ENCODE measurements around the gene ANKLE1. TPM values are rescaled to one million over a fixed set of nuclear protein-coding genes. Genes with fewer than 3 reads are reported as not detected.

Gene ANKLE1
- polyA plus RNA-seq, 1 donor (not counting 4 experiments of a cell fraction or from before 2014, with no cell fraction given), result 0.30 TPM

DNA sequence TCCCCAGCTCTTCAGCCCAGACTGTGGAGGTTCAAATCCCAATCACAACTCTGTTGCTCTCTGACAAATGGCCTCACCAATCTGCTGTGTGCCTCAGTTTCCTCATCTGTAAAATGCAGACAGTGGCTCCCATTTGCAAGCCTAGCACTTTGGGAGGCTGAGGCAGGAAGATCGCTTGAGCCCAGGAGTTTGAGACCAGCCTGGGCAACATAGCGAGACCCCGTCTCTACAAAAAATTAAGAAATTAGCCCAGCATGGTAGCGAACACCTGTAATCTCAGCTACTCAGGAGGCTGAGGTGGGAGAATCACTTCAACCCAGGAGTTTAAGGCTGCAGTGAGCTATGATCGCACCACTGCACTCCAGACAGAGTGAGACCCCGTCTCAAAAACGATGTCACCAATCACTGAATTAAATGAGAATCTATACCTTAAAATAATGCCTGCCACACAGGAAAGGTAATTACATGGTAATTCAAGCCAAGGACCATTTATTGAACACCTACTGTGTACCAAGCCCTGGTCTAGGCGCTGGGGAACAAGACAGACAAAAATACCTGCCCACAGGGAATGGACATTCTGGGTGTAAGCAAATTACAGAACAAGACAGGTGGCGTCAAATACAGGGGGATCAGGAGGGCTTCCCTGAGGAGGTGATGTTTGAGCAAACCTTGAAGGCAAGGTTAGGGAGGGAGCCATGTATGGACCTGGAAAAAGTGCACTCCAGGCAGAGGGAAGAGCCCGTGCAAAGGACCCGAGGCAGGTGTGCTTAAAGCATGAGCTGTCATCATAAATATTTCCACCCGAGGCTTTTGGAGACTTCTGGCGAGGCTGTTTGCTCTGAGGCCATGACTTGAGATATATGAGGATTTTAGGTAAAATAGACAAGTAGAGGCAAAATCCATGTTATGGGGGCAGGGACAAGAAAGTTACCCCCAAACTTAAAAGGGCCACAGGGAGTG lies 43.7 kb upstream of the ANKLE1 start:
- Histone ChIP-seq H3K9me3 (ENCODE audit: control insufficient read depth, low read depth, low read length) (no peaks in the 10 kb centered on the region), H3K4me1 (ENCODE audit: control insufficient read depth, extremely low read depth, insufficient read depth, low read length) (peaks cover 14% of the 10 kb centered on the region), H3K9me1 (ENCODE audit: control insufficient read depth, extremely low read depth, insufficient read depth, low read length) (no peaks in the 10 kb centered on the region), H4K20me1 (ENCODE audit: control insufficient read depth, extremely low read depth, insufficient read depth, low read length) (peaks cover 4% of the 10 kb centered on the region), H3K27me3 (ENCODE audit: control insufficient read depth, extremely low read depth, insufficient read depth, low read length) (no peaks in the 10 kb centered on the region), H2AFZ (ENCODE audit: control insufficient read depth, low read length) (no peak overlapping the region), H3K4me3 (ENCODE audit: control insufficient read depth in 2 of 3, extremely low read depth in 1 of 3, insufficient read depth in 2 of 3, low read depth in 1 of 3, low read length in 3 of 3) (no peak overlapping the region), H3K4me2 (ENCODE audit: control insufficient read depth, extremely low read depth, insufficient read depth, low read depth, low read length) (no peak overlapping the region), H3K36me3 (ENCODE audit: control insufficient read depth in 2 of 2, extremely low read depth in 1 of 2, insufficient read depth in 2 of 2, low read length in 2 of 2) (peaks cover 7 to 8% of the 10 kb centered on the region in 2 experiments), H3K27ac (ENCODE audit: control insufficient read depth, insufficient read depth, low read length) (no peak overlapping the region), H3K79me2 (ENCODE audit: control insufficient read depth, insufficient read depth, low read length) (peaks cover 41% of the 10 kb centered on the region), H3K9ac (ENCODE audit: control insufficient read depth, extremely low read depth, insufficient read depth, low read length) (no peak overlapping the region)
- dilution Hi-C loops (cut with MboI; ENCODE audit: extremely low pct_ligation_motif_present, low sequenced_read_pairs), result no loop called here
- TF ChIP-seq, protein P1, sequence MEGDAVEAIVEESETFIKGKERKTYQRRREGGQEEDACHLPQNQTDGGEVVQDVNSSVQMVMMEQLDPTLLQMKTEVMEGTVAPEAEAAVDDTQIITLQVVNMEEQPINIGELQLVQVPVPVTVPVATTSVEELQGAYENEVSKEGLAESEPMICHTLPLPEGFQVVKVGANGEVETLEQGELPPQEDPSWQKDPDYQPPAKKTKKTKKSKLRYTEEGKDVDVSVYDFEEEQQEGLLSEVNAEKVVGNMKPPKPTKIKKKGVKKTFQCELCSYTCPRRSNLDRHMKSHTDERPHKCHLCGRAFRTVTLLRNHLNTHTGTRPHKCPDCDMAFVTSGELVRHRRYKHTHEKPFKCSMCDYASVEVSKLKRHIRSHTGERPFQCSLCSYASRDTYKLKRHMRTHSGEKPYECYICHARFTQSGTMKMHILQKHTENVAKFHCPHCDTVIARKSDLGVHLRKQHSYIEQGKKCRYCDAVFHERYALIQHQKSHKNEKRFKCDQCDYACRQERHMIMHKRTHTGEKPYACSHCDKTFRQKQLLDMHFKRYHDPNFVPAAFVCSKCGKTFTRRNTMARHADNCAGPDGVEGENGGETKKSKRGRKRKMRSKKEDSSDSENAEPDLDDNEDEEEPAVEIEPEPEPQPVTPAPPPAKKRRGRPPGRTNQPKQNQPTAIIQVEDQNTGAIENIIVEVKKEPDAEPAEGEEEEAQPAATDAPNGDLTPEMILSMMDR (optimal IDR thresholded peaks at IDR 0.05 in 1 of 3, IDR thresholded peaks at IDR 0.05 in 1 of 3, conservative IDR thresholded peaks at IDR 0.05 in 1 of 3; ENCODE audit: extremely low read depth in 1 of 3, insufficient read depth in 2 of 3, low read length in 3 of 3), result no peak
- TF ChIP-seq EZH2 (IDR thresholded peaks at IDR 0.05; ENCODE audit: low read length), result no peak
- no peak for DNase-seq (ENCODE audit: low read depth, low spot score)
- no peak for FAIRE-seq

DNA sequence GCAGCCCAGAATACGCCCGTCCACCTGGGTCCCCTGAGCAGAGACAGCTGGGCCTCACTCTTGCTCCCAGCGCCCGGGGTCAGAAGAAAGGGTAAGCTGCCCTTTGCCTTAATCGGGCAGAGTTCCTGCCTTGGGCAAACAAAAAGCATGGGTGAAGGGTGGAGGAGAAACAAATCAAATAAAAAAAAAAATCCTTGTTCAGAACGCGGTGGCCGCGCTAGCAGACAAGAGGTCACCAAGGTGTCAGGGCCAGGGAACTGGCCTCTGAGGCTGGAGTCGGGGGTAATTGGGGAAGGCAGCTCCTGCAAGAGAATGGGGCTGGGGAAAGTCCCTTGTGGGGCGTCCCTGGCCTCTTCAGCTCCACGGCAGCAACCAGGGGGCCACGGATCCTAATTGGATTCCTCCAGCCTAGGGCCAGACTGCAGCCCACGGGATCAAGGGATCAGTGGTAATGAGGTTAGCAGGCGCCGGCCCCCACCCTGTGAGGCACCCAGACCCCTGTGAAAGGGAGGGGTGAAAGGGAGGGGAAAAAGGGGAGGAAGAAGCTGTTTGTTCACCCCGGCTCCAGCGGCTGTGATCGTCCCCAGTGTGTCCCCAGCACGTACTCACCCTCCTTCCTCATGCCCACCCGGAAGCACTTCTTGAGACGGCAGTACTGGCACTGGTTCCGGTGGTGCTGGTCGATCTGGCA lies 41.5 kb upstream of the ANKLE1 start:
- DNase-seq (ENCODE audit: low read depth, low spot score) (no peak), FAIRE-seq (no peak)
- Histone ChIP-seq H3K4me2 (ENCODE audit: control insufficient read depth, extremely low read depth, insufficient read depth, low read depth, low read length) (no peak overlapping the region), H3K27ac (ENCODE audit: control insufficient read depth, insufficient read depth, low read length) (no peak overlapping the region), H3K9ac (ENCODE audit: control insufficient read depth, extremely low read depth, insufficient read depth, low read length) (no peak overlapping the region), H3K9me3 (ENCODE audit: control insufficient read depth, low read depth, low read length) (no peaks in the 10 kb centered on the region), H3K36me3 (ENCODE audit: control insufficient read depth in 2 of 2, extremely low read depth in 1 of 2, insufficient read depth in 2 of 2, low read length in 2 of 2) (peaks cover 7 to 8% of the 10 kb centered on the region in 2 experiments), H3K9me1 (ENCODE audit: control insufficient read depth, extremely low read depth, insufficient read depth, low read length) (no peaks in the 10 kb centered on the region), H3K27me3 (ENCODE audit: control insufficient read depth, extremely low read depth, insufficient read depth, low read length) (no peaks in the 10 kb centered on the region), H4K20me1 (ENCODE audit: control insufficient read depth, extremely low read depth, insufficient read depth, low read length) (no peaks in the 10 kb centered on the region), H3K79me2 (ENCODE audit: control insufficient read depth, insufficient read depth, low read length) (peaks cover 43% of the 10 kb centered on the region), H2AFZ (ENCODE audit: control insufficient read depth, low read length) (no peak overlapping the region), H3K4me3 (ENCODE audit: control insufficient read depth in 2 of 3, extremely low read depth in 1 of 3, insufficient read depth in 2 of 3, low read depth in 1 of 3, low read length in 3 of 3) (no peak overlapping the region), H3K4me1 (ENCODE audit: control insufficient read depth, extremely low read depth, insufficient read depth, low read length) (peaks cover 5% of the 10 kb centered on the region)
- dilution Hi-C loops (cut with MboI; ENCODE audit: extremely low pct_ligation_motif_present, low sequenced_read_pairs), result no loop called here
- TF ChIP-seq EZH2 (IDR thresholded peaks at IDR 0.05; ENCODE audit: low read length), result no peak
- TF ChIP-seq, protein P1 (optimal IDR thresholded peaks at IDR 0.05 in 1 of 3, IDR thresholded peaks at IDR 0.05 in 1 of 3, conservative IDR thresholded peaks at IDR 0.05 in 1 of 3; ENCODE audit: extremely low read depth in 1 of 3, insufficient read depth in 2 of 3, low read length in 3 of 3), result no peak
